MCF 10A (cell line): Measurements from ENCODE around the gene TUNAR. TPM values are rescaled to one million over a fixed set of nuclear protein-coding genes. Genes with fewer than 3 reads are reported as not detected.

Source experiments
- BruUV-seq: library from RNA; stranded (reverse); fragments of 400-500 nt; replicated peaks from 2 replicates; lab custom pipeline; 2021; lab: Mats Ljungman, UMichigan
- CTCF ChIA-PET: fragments of 300-600 bp; sonication (Branson Sonifier 250); formaldehyde crosslinking; extraction: SDS; loops from one replicate; lab custom pipeline; 2021; ENCODE audit warnings: antibody characterized with exemption, inconsistent platforms; lab: Yijun Ruan, JAX
- POLR2A ChIA-PET: fragments of 300-600, 350-650 bp; sonication (Branson Sonifier 250); formaldehyde crosslinking; extraction: SDS; loops from one replicate; lab custom pipeline; 2020; ENCODE audit warnings: antibody characterized with exemption, inconsistent platforms; lab: Yijun Ruan, JAX
- DNase-seq: peaks from one replicate; pipeline ENCODE4 v3.0.0-alpha.2; 2018; ENCODE audit not compliant: unreplicated experiment
- H3K27ac Mint-ChIP-seq: one replicate; pipeline ENCODE4 v1.8.0; 2022; ENCODE audit warnings: mild to moderate bottlenecking, low read depth, mixed read lengths; ENCODE audit not compliant: unreplicated experiment
- H3K27me3 Mint-ChIP-seq: one replicate; pipeline ENCODE4 v1.8.0; 2022; ENCODE audit warnings: mixed read lengths; ENCODE audit not compliant: insufficient read depth, unreplicated experiment
- H3K36me3 Mint-ChIP-seq: one replicate; pipeline ENCODE4 v1.8.0; 2022; ENCODE audit warnings: mild to moderate bottlenecking, moderate library complexity, mixed read lengths; ENCODE audit not compliant: insufficient read depth, unreplicated experiment
- H3K4me1 Mint-ChIP-seq: one replicate; pipeline ENCODE4 v1.8.0; 2022; ENCODE audit warnings: mixed read lengths; ENCODE audit not compliant: insufficient read depth, unreplicated experiment
- H3K4me3 Mint-ChIP-seq: one replicate; pipeline ENCODE4 v1.8.0; 2022; ENCODE audit warnings: mild to moderate bottlenecking, moderate library complexity, mixed read lengths; ENCODE audit not compliant: unreplicated experiment
- H3K9me3 Mint-ChIP-seq: one replicate; pipeline ENCODE4 v1.8.0; 2022; ENCODE audit warnings: mixed read lengths; ENCODE audit not compliant: unreplicated experiment
- intact Hi-C: fragments of 100-400 bp; cut with micrococcal nuclease; formaldehyde crosslinking; loops from 2 replicates; pipeline ENCODE4 v1.14.1; 2022
- total RNA-seq: library from RNA; stranded (reverse); gene quantifications from 2 replicates; pipeline ENCODE4 v1.2.3, GENCODE V29; 2022
- TF ChIP-seq, protein P1 (sequence below): fragments of 200-600 bp; IDR thresholded peaks from one replicate; pipeline ENCODE4 v1.8.0; 2022; ENCODE audit warnings: antibody characterized with exemption, mild to moderate bottlenecking; ENCODE audit not compliant: unreplicated experiment

The TUNAR gene
- total RNA-seq, 1 experiment from 2014 or later: not detected

- Mint-ChIP-seq H3K9me3 (no peaks in the 10 kb centered on the region), H3K4me3 (no peak overlapping the region), H3K4me1 (peaks cover 5% of the 10 kb centered on the region), H3K36me3 (no peaks in the 10 kb centered on the region), H3K27ac (no peak overlapping the region), H3K27me3 (no peaks in the 10 kb centered on the region)
- intact Hi-C loops: no loop called here
- CTCF ChIA-PET: no interaction called here
- DNase-seq: no peak
- BruUV-seq: no TSS peak
- POLR2A ChIA-PET: no interaction called here
- TF ChIP-seq, protein P1, sequence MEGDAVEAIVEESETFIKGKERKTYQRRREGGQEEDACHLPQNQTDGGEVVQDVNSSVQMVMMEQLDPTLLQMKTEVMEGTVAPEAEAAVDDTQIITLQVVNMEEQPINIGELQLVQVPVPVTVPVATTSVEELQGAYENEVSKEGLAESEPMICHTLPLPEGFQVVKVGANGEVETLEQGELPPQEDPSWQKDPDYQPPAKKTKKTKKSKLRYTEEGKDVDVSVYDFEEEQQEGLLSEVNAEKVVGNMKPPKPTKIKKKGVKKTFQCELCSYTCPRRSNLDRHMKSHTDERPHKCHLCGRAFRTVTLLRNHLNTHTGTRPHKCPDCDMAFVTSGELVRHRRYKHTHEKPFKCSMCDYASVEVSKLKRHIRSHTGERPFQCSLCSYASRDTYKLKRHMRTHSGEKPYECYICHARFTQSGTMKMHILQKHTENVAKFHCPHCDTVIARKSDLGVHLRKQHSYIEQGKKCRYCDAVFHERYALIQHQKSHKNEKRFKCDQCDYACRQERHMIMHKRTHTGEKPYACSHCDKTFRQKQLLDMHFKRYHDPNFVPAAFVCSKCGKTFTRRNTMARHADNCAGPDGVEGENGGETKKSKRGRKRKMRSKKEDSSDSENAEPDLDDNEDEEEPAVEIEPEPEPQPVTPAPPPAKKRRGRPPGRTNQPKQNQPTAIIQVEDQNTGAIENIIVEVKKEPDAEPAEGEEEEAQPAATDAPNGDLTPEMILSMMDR: no peak
Observed at GRCh38 chr14:95834496-95834895, 42.1 kb upstream of the TUNAR start.

GRCh38 chr14:95835121-95835730 lies 41.4 kb upstream of the TUNAR start:
- Mint-ChIP-seq H3K36me3 (no peaks in the 10 kb centered on the region), H3K9me3 (no peaks in the 10 kb centered on the region), H3K27ac (no peak overlapping the region), H3K4me1 (peaks cover 5% of the 10 kb centered on the region), H3K27me3 (no peaks in the 10 kb centered on the region), H3K4me3 (no peak overlapping the region)
- BruUV-seq: no TSS peak
- TF ChIP-seq, protein P1: no peak
- no peak for DNase-seq
- CTCF ChIA-PET: no interaction called here
- intact Hi-C loops: no loop called here
- POLR2A ChIA-PET: no interaction called here

GRCh38 chr14:95838862-95839261 lies 37.8 kb upstream of the TUNAR start:
- no peak overlapping the region for H3K27ac Mint-ChIP-seq
- no TSS peak for BruUV-seq
- intact Hi-C loops: no loop called here
- peaks cover 12% of the 10 kb centered on the region for H3K27me3 Mint-ChIP-seq
- TF ChIP-seq, protein P1: no peak
- H3K36me3 Mint-ChIP-seq: no peaks in the 10 kb centered on the region
- DNase-seq: no peak
- H3K4me3 Mint-ChIP-seq: no peak overlapping the region
- H3K9me3 Mint-ChIP-seq: no peaks in the 10 kb centered on the region
- CTCF ChIA-PET: no interaction called here
- H3K4me1 Mint-ChIP-seq: peaks cover 5% of the 10 kb centered on the region
- POLR2A ChIA-PET: no interaction called here

DNA sequence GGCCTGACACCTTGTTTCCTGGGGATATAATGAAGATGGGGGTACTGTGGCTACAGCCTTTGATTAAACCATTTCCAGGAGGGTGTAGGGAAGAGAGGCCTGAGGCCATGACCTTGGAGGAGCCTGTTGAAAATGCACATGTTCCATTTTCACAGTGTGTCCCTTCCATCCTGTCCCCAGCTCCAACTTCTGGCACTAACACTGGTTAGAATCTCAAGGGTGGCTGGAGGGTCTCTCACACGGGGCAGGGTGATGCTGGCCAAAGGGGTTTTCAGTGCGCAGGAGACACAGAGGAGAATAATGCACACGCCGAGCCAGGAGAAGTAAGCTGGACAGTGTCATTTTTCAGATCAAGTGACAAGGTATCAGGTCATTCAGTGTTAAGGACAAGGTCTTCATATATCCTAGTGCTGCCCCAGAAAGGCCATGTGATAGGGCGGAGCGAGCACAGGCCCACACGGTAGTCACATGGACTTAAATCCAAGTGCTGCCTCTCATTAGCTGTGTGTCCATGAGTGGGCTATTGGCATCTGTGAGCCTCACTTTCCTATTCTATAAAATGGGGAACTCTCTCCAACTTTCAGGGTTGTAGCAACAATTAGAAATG lies 36.4 kb upstream of the TUNAR start:
- peaks cover 17% of the 10 kb centered on the region for H3K27me3 Mint-ChIP-seq
- H3K9me3 Mint-ChIP-seq: no peaks in the 10 kb centered on the region
- no peaks in the 10 kb centered on the region for H3K36me3 Mint-ChIP-seq
- H3K4me3 Mint-ChIP-seq: no peak overlapping the region
- intact Hi-C loops: no loop called here
- POLR2A ChIA-PET: no interaction called here
- peaks cover 4% of the 10 kb centered on the region for H3K4me1 Mint-ChIP-seq
- H3K27ac Mint-ChIP-seq: no peak overlapping the region
- CTCF ChIA-PET: interaction anchor here (0.6 kb wide), 1 partner anchor 996 kb away, joined by 3 read pairs; no protein-coding TSS in a partner anchor
- DNase-seq: no peak
- TF ChIP-seq, protein P1: no peak
- no TSS peak for BruUV-seq
